GM10266 (cell line): ENCODE data around the gene GALNT9.

ENCODE experiments used
- DNase-seq: peaks from one replicate; pipeline ENCODE4 v3.0.0; 2012; ENCODE audit errors: extremely low spot score
- TF ChIP-seq, protein P1 (sequence below): IDR thresholded peaks from 2 replicates; pipeline ENCODE4 v1.5.1; 2012; ENCODE audit warnings: mild to moderate bottlenecking, low read depth; ENCODE audit not compliant: control insufficient read depth, insufficient read depth; ENCODE audit errors: missing control alignments

GALNT9 gene

DNA sequence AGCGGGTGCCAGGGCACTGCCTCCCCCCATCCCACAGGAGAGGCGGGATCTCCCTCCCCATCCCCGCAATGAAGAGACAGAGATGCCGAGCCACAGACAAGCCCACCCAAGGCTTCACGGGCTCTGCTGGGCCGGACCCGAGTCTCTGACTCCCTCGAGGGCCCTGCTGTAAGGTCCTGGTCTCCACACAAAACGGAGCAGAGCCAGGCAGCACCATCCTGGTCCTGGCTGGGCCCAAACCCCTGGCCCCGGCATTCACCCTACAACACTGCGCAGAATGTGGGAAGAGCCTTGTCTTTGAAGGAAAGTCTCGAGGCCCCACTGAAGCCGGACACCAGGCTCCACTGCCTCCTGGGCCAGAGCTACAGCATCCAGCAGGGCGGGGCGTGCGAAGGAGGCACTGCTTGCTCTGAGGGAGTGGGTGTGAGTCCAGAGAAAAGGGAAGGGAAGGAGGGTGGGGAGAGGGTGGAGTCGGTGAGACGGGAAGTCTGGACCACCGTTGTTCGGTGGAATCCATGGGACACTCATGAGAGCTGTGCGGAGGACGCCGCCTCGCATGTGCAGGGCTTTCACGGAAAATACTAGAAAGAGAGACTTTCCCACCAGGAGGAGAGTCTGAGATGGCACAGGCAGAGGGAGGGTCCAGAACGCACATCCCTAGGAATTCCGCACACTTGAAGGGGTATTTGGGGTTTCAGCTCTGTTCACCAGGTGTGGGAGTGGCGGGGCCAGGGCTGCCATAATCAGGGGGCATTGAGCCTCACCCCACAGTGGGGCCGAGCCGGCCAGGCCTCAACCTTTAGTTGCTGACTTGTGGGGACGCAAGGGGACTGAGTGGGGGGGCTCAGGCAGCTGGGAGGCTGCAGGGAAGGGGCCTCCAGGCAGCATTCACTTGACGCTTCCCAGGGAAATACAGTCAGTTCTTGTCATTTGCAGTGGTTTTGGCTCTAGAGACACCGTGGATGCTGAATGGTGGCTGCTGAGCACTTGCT is 36.8 kb downstream of the GALNT9 start:
- TF ChIP-seq, protein P1, sequence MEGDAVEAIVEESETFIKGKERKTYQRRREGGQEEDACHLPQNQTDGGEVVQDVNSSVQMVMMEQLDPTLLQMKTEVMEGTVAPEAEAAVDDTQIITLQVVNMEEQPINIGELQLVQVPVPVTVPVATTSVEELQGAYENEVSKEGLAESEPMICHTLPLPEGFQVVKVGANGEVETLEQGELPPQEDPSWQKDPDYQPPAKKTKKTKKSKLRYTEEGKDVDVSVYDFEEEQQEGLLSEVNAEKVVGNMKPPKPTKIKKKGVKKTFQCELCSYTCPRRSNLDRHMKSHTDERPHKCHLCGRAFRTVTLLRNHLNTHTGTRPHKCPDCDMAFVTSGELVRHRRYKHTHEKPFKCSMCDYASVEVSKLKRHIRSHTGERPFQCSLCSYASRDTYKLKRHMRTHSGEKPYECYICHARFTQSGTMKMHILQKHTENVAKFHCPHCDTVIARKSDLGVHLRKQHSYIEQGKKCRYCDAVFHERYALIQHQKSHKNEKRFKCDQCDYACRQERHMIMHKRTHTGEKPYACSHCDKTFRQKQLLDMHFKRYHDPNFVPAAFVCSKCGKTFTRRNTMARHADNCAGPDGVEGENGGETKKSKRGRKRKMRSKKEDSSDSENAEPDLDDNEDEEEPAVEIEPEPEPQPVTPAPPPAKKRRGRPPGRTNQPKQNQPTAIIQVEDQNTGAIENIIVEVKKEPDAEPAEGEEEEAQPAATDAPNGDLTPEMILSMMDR: no peak
- no peak for DNase-seq

DNA sequence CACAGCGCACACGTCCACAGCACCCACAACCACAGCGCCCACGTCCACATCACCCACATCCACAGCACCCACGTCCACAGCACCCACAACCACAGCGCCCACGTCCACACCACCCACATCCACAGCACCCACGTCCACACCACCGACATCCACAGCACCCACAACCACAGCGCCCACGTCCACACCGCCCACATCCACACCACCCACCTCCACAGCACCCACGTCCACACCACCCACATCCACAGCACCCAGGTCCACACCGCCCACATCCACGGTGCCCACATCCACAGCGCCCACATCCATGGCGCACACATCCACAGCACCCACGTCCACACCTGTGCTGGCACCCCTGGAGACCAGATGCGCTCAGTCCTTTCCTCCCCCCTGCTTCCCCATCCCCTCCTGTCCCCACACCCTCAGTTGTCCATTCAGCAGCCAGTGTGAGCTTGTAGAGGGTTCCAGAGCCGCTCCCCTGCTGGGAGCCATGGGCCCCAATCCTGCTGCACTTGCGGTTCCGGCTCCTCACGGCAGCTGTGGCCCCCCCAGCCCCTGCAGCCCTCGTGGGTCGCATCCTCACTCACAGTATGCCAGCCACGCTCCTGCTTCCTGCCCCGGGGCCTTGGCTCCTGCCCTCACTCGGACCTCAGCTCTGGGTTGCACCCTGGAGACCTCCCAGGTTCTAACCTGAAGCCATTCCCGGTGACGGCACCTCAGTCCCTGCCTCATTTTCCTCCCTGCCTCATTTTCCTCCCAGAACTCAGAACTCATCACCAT is 37.8 kb downstream of the GALNT9 start:
- no peak for DNase-seq

DNA sequence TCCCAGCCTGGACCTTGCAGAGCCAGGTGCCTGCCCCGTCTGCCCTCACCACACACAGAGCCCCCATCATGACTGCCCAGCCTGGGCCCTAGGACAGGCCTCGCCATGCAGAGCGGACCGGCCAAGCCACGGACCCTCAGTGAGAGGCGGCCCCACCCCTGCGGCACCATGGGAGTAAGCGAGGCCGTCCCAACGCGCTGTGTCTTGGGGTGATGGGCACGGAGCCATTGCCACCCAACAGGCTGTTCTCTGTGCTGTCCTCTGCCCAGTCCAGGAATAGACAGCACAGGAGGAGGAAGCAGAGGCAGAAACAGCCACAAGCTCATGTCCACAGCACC is 39.2 kb downstream of the GALNT9 start:
- no peak for DNase-seq
- TF ChIP-seq, protein P1: no peak

More for the DNA sequence above, 37.8 kb downstream of the GALNT9 start:
- TF ChIP-seq, protein P1: no peak

DNA sequence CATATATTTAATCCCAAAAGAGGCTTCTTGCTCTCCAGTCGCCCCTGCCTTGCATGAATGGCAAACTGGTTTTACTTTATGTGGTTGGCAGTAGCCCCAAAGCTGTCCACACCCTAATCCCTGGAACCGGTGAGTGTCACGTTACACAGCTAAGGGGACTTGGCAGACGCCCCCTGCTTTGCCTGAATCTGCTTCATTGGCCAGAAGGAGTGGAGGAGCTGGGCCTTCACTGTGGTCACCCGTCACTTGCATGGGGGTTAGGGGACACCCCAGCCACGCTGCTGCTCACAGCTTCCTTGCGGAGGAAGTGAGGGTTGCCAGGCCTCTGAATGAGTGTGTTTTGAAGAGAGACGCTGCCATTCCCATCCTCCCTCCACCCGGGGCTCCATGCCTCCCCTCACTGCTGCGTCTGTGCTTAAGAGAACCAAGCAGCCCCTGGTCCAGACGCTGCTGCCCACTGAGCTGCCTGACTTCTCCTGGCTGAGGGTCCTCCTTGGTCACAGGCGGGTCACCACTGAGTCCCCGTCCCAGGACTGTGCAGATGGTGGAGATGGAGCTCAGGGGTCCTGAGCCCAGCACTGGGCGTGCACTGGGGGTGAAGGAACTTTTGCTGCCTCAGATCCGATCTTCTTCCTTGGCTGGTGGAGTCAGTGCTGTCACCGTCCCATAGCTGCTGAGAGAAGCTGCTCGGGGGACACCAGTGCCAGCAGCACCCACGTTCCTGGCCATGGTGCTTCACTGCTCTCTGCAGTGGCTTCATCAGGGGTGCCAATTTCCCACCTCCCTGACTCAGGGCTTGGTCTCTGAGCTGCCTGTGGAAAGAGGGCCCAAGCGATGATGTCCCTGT is 39.8 kb downstream of the GALNT9 start:
- DNase-seq: no peak
- TF ChIP-seq, protein P1: no peak

DNA sequence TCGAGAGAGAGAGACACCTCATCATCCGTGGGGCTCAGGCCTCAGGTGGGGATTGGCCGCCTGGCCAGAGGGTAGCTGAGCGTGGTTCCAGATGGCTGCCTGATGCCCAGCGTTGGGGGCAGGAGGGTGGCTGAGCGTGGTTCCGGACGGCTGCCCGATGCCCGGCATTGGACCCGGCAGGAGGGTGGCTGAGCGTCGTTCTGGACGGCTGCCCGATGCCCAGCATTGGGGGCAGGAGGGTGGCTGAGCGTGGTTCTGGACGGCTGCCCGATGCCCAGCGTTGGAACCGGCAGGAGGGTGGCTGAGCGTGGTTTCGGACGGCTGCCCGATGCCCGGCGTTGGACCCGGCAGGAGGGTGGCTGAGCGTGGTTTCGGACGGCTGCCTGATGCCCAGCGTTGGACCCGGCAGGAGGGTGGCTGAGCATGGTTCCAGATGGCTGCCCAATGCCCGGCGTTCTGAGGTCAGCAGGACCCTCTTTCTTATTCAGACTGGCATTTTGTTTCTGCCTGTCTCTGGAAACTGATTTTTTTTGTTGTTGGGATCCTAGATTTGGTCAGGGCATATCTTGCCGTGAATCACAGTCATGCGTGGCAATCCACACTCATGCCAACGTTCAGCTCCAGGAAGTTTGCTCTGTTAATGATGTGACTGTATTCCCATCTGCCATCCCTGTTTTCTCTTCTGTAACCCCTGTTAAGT is 40.7 kb downstream of the GALNT9 start:
- TF ChIP-seq, protein P1: no peak
- DNase-seq: no peak

DNA sequence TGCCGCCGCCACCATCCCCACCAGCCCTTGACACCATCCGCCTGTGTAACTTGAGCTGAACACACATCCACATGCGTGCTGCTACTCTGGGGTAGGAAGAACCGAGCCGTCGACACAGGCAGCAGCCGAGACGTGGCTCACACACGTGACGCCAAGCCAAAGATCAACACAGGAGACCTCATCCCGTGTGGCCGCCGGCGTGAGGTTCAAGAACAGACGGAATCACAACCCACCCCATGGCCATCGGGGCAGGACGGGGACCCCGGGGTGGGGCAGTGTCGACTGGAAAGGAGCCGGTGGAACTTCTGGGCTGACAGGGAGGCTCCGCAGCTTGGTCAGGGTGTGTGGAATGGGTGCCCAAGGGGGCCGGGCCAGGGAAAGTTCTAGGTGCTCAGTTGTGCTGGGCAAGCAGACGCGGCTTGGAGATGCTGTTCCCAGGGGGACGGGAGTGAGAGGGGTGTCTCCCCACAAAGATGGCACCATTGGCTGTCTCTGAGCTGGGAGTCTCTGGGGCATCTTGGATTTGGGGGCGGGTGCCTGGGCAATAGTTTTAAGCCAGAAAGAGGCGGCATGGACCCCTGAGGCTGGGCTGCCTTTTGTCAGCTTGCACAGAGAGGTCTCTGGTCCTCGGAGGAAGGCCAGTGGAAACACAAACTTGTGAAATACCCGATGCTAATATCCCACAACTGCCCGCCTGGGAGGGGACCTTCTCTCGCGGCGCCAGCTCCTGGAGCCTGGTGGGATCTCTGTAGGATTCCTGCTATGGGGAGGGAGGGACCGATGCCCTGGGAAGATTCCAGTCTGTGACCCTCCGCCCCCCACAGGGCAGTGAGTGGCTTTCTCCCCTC is 41.8 kb downstream of the GALNT9 start:
- no peak for DNase-seq
- TF ChIP-seq, protein P1: no peak
